Measurements from ENCODE around the gene COL25A1.

Gene COL25A1

DNA sequence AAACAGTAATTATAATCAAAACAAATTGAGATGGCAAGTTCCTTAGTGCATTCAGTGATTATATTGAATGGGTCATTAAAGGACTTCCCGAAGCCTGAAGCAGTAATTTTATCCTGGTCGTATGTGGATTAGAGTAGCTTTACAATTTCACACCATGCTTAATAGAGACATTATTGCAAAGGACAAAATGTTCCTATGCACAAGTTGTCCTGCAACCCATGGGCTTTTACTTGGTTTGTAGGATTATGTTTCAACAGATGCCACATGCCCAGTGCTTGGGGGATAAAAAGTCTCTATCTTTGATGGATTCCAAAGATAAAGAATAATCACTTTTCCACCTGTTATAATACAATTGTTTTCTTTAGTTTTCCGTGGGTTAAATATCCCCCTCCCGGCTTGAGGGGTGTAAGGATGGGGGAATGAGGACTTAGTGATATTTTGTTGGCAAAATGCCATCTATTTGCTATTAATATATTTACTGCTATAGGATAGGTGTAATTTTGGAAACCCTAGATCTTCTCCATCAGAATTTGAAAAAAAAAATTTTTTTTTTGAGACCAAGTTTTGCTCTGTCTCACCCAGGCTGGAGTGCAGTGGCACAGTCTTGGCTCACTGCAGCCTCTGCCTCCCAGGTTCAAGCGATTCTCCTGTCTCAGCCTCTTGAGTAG is 383.1 kb downstream of the COL25A1 start:
- no peak overlapping the region for H3K27ac ChIP-seq
- DNase-seq (ENCODE audit: low read depth, low spot score), result no peak
- TF ChIP-seq EZH2 (IDR thresholded peaks at IDR 0.05) (no peak), FOXP2 (optimal IDR thresholded peaks at IDR 0.05; ENCODE audit: control extremely low read depth, extremely low read length, insufficient read depth) (no peak), POLR2AphosphoS5 (IDR thresholded peaks at IDR 0.05; ENCODE audit: borderline replicate concordance, low read depth, low read length) (no peak)

DNA sequence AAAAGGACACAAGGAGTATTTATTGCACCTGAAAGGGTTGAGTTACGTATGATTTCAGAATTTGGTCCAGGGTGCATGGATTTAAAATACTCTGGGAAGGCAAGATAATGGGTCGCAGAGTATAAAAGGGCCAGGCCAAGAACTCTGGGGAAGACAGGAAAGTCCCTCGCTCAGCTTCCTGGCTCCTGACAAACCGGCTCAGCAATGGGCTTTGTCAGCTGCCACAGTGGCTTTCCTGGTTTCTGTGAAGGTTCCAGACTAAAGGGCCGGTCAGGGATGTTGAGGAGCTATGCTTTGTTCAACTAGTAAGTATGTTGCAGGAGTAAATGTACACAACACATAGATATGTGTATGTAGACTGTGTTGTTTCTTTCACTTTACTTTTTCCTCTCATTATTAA is 385.2 kb downstream of the COL25A1 start:
- no peak overlapping the region for H3K27ac ChIP-seq
- H3K9ac ChIP-seq (ENCODE audit: insufficient read length), result no peak overlapping the region
- no peak for DNase-seq (ENCODE audit: low read depth, low spot score)
- no peaks in the 10 kb centered on the region for H3K36me3 ChIP-seq (ENCODE audit: insufficient read depth, low read length)
- TF ChIP-seq EZH2 (IDR thresholded peaks at IDR 0.05) (no peak), POLR2AphosphoS5 (IDR thresholded peaks at IDR 0.05; ENCODE audit: borderline replicate concordance, low read depth, low read length) (no peak), FOXP2 (optimal IDR thresholded peaks at IDR 0.05; ENCODE audit: control extremely low read depth, extremely low read length, insufficient read depth) (no peak)
- no peaks in the 10 kb centered on the region for H3K9me3 ChIP-seq (ENCODE audit: low read depth, low read length)
- no peak overlapping the region for H3K4me3 ChIP-seq

More for the DNA sequence above, 383.1 kb downstream of the COL25A1 start:
- no peak overlapping the region for H3K9ac ChIP-seq (ENCODE audit: insufficient read length)
- H3K4me3 ChIP-seq, result no peak overlapping the region
- no peaks in the 10 kb centered on the region for H3K9me3 ChIP-seq (ENCODE audit: low read depth, low read length)
- H3K36me3 ChIP-seq (ENCODE audit: insufficient read depth, low read length), result no peaks in the 10 kb centered on the region

DNA sequence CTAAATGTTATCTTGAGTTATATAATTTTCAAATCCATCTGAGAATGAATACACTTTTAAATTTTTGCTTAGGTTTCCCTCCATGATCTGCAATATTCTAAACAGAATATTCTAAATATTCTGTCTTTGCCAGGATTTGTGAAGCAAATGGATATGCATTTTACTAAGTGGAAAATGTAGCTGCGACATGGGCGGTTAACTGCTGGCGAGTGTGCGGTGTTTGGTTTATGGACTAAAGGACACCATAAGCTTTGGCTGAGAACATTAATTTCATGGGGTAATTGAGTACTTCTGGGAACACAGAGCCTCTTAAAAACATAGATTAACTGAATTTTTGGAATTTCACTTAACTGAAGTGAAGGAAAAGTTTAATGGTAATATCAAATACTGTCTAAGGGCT is 385.8 kb downstream of the COL25A1 start:
- no peak overlapping the region for H3K4me3 ChIP-seq
- H3K9me3 ChIP-seq (ENCODE audit: low read depth, low read length), result no peaks in the 10 kb centered on the region
- DNase-seq (ENCODE audit: low read depth, low spot score), result no peak
- H3K36me3 ChIP-seq (ENCODE audit: insufficient read depth, low read length), result no peaks in the 10 kb centered on the region
- H3K27ac ChIP-seq, result no peak overlapping the region
- no peak for TF ChIP-seq POLR2AphosphoS5 (IDR thresholded peaks at IDR 0.05; ENCODE audit: borderline replicate concordance, low read depth, low read length)
- no peak for TF ChIP-seq FOXP2 (optimal IDR thresholded peaks at IDR 0.05; ENCODE audit: control extremely low read depth, extremely low read length, insufficient read depth)
- no peak for TF ChIP-seq EZH2 (IDR thresholded peaks at IDR 0.05)
- H3K9ac ChIP-seq (ENCODE audit: insufficient read length), result no peak overlapping the region

DNA sequence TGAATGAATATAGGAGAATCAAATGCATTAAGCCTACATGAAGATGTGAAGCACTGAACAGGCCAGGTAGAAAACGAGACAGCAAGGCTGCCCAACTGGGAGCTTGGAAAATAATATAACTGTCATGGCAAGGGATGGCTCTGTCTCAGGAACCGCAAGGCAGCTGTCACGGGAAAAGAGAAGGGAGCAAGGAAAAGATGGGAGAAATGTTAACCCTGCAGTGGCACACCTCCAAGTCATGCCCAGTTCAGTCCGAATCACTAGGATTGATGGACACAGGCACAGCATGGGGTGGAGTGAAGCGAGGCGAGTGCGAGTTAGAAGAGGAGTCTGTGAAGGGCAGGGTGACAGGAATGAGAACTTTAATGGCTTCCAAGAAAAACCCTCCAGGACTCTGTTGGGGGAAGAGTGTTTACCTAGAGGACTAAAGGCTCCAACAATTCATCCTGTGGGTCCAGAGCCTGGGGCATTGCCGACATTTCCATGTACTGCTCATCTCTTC is 395.5 kb downstream of the COL25A1 start:
- Histone ChIP-seq H3K27ac (no peak overlapping the region), H3K9ac (ENCODE audit: insufficient read length) (no peak overlapping the region), H3K4me3 (no peak overlapping the region), H3K36me3 (ENCODE audit: insufficient read depth, low read length) (no peaks in the 10 kb centered on the region), H3K9me3 (ENCODE audit: low read depth, low read length) (no peaks in the 10 kb centered on the region)
- TF ChIP-seq FOXP2 (optimal IDR thresholded peaks at IDR 0.05; ENCODE audit: control extremely low read depth, extremely low read length, insufficient read depth), result no peak
- no peak for TF ChIP-seq POLR2AphosphoS5 (IDR thresholded peaks at IDR 0.05; ENCODE audit: borderline replicate concordance, low read depth, low read length)
- TF ChIP-seq EZH2 (IDR thresholded peaks at IDR 0.05), result no peak
- DNase-seq (ENCODE audit: low read depth, low spot score), result no peak

DNA sequence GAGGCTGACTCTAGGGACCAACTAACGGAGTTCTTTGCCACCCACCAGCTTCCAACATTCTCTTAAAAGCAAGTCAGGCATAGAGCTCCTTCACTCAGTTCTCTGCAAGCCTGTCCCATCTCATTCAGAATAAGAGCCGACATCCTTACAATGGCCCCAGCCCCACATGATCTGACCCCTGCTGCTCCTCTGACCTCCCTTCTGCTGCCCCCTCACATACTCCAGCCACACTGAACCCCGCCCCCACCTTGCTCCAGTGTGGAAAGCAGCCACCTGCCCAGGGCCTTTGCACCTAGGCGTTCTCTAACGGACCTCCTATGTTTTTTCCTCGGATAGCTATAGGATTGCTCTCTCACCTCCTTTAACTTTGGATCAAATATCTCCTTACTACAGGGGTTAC is 396.5 kb downstream of the COL25A1 start:
- H3K27ac ChIP-seq, result no peak overlapping the region
- TF ChIP-seq EZH2 (IDR thresholded peaks at IDR 0.05) (no peak), FOXP2 (optimal IDR thresholded peaks at IDR 0.05; ENCODE audit: control extremely low read depth, extremely low read length, insufficient read depth) (no peak), POLR2AphosphoS5 (IDR thresholded peaks at IDR 0.05; ENCODE audit: borderline replicate concordance, low read depth, low read length) (no peak)
- no peaks in the 10 kb centered on the region for H3K36me3 ChIP-seq (ENCODE audit: insufficient read depth, low read length)
- no peak for DNase-seq (ENCODE audit: low read depth, low spot score)
- H3K9me3 ChIP-seq (ENCODE audit: low read depth, low read length), result no peaks in the 10 kb centered on the region
- no peak overlapping the region for H3K9ac ChIP-seq (ENCODE audit: insufficient read length)
- no peak overlapping the region for H3K4me3 ChIP-seq

DNA sequence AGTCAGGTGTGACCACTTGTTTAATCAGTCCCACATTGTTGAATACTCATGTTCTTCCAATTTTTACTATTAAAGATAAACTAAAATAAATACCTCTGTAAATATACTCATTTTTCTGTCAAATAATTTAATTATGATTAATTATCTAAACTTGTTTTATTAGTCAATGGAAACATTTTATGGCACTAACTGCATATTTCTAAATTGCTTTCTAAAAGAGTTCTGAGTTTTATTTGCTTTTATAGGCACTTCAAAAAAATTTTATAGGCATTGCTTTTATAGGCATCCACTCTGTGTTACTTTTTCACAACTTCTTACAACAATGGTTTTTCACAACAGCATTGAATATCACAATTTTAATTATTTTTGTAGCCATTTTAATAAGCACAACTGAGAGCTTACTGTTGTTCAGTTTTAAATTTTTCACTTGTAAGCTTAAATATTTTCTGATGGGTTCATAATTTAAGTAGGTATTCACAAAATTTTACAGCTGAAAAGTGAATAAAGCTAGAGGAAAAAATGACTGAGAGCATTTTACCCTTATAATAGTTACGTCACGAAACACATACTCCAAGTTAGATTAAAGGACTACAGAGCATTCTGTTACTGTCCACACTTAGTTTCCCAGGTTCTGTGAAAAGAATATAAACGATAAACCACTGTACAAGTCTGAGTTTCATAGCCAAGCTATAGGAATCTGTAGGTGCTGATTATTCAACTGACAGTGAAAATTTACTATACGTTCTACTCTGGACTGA is 398.8 kb downstream of the COL25A1 start:
- no peak overlapping the region for H3K4me3 ChIP-seq
- H3K36me3 ChIP-seq (ENCODE audit: insufficient read depth, low read length), result no peaks in the 10 kb centered on the region
- no peak overlapping the region for H3K9ac ChIP-seq (ENCODE audit: insufficient read length)
- DNase-seq (ENCODE audit: low read depth, low spot score), result no peak
- no peaks in the 10 kb centered on the region for H3K9me3 ChIP-seq (ENCODE audit: low read depth, low read length)
- no peak overlapping the region for H3K27ac ChIP-seq
- no peak for TF ChIP-seq POLR2AphosphoS5 (IDR thresholded peaks at IDR 0.05; ENCODE audit: borderline replicate concordance, low read depth, low read length)
- no peak for TF ChIP-seq FOXP2 (optimal IDR thresholded peaks at IDR 0.05; ENCODE audit: control extremely low read depth, extremely low read length, insufficient read depth)
- no peak for TF ChIP-seq EZH2 (IDR thresholded peaks at IDR 0.05)

DNA sequence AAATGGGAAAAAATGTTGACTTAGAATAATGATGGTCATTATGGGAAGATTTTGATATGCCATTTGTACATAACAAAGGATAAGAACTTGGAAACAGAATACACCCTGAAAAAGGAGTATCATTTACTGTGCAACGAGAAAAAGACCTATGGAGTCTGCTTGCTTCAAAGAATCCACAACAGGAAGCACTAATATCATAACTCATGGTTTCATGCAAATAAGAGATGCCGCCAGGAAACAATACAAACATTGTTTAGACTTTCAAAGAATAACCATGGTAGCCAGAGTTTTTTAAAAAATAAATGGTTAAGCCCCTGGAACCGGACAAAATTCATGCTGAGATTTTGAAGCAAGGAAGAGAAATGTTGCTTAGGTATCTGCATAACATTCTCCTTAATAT is 399.7 kb downstream of the COL25A1 start:
- Histone ChIP-seq H3K27ac (no peak overlapping the region), H3K4me3 (no peak overlapping the region), H3K9me3 (ENCODE audit: low read depth, low read length) (no peaks in the 10 kb centered on the region), H3K9ac (ENCODE audit: insufficient read length) (no peak overlapping the region), H3K36me3 (ENCODE audit: insufficient read depth, low read length) (no peaks in the 10 kb centered on the region)
- DNase-seq (ENCODE audit: low read depth, low spot score), result no peak
- TF ChIP-seq POLR2AphosphoS5 (IDR thresholded peaks at IDR 0.05; ENCODE audit: borderline replicate concordance, low read depth, low read length), result no peak
- TF ChIP-seq EZH2 (IDR thresholded peaks at IDR 0.05), result no peak
- no peak for TF ChIP-seq FOXP2 (optimal IDR thresholded peaks at IDR 0.05; ENCODE audit: control extremely low read depth, extremely low read length, insufficient read depth)

DNA sequence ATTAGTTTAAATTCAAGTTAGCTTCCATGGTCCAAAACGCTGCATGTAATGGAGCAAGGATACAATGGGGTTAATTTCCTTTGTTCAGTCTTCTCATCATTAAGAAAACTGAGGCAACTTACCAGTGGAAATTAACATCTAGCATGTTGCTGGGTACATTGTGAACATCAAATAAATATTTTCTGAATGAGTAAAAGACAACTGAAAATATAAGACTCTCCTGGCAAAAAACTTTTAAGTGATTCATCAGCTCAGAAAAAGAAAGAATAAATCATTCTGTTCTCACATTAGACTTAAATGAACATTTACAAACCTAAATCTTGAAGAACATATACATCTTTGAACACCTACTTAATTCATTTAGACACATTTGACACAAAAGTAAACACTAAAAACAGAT is 401.2 kb downstream of the COL25A1 start:
- Histone ChIP-seq H3K4me3 (no peak overlapping the region), H3K9ac (ENCODE audit: insufficient read length) (no peak overlapping the region), H3K9me3 (ENCODE audit: low read depth, low read length) (no peaks in the 10 kb centered on the region), H3K36me3 (ENCODE audit: insufficient read depth, low read length) (no peaks in the 10 kb centered on the region), H3K27ac (no peak overlapping the region)
- TF ChIP-seq POLR2AphosphoS5 (IDR thresholded peaks at IDR 0.05; ENCODE audit: borderline replicate concordance, low read depth, low read length), result no peak
- no peak for TF ChIP-seq EZH2 (IDR thresholded peaks at IDR 0.05)
- TF ChIP-seq FOXP2 (optimal IDR thresholded peaks at IDR 0.05; ENCODE audit: control extremely low read depth, extremely low read length, insufficient read depth), result no peak
- no peak for DNase-seq (ENCODE audit: low read depth, low spot score)
